8988T (cell line): Measurements from ENCODE around the gene ARHGEF2.

Experiments used
- DNase-seq: peaks from one replicate; pipeline ENCODE4 v3.0.0; 2011

Gene ARHGEF2

GRCh38 chr1:155969377-155969791, 9.0 kb downstream of the ARHGEF2 start:
- DNase-seq = no peak

DNA sequence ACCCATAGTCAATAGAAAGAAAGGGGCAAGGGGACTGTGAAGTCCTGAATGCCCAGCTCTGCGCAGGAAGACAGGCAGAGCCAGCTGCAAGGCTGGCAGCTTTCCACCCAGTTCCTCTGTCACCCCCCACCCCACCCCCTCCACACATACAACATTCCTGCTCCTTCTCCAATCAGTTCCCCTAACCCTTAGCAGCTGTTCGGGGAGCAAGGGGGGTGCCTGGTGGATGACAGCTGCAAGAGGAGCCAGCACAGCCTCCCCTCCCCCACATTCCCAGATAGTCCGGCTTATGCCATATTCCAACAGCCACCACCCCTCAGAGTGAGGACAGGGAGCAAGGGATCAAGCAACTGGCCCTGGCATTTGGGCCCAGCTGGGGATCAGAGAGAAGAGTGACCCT, 9.7 kb downstream of the ARHGEF2 start:
- DNase-seq = no peak

GRCh38 chr1:155968051-155968400, 10.3 kb downstream of the ARHGEF2 start:
- no peak for DNase-seq

DNA sequence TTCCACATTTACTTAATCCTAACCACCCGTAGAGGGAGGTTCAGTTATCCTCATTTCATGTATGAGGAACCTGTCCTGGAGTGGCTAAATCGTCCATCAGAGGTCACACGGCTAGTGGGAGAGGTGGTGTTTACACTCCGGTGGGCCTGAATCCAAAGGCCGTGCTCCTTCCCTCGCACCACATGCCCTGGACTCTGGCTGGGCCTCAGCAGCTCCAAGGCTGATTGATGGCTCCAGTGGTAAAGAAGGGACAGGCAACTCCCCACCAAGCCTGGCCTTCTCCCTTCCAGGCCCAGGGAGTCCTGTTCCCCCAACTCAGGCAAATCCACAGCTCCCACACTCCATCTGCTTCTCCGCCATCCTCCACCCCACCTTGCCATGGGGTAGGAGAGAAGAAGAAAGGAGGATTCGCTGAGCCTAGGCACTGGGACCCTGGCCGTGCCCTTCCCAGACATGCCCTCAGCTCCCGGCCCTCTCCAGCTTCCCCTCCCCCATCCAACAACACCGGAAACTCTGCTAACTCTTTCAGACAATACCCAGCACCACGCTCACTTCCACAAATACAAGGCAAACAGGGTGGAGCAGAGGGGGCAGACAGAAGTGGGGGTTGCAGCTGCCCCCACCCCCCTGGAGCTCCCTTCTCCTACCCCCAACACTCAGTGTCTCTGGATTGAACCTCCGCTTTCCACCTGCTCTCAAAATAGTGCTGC, 10.9 kb downstream of the ARHGEF2 start:
- no peak for DNase-seq

- DNase-seq = no peak
These were observed 11.6 kb downstream of the ARHGEF2 start for GRCh38 chr1:155966750-155967149.

DNA sequence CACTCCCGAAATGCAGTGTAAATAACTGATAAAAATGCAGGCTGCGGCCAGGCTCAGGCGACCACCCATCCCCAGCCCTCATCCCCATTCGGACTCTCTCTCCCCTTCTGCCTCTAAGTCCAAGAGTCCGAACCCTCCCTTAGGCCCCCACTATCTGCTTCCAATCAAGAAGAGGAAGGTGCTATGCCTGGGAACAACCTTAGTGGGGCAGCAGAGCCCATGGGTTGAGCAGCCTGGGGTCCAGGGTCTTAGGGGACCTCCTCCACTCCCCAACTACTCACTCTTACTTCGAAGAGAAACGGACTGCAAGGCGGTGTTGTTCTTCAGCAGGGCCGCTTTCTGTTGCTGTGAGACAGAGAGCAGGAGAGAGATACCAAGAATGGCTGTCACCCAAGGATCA, 12.2 kb downstream of the ARHGEF2 start:
- DNase-seq = no peak

- no peak for DNase-seq
These were observed 14.2 kb downstream of the ARHGEF2 start for GRCh38 chr1:155964193-155964592.

GRCh38 chr1:155962599-155963211, 15.6 kb downstream of the ARHGEF2 start:
- no peak for DNase-seq

DNA sequence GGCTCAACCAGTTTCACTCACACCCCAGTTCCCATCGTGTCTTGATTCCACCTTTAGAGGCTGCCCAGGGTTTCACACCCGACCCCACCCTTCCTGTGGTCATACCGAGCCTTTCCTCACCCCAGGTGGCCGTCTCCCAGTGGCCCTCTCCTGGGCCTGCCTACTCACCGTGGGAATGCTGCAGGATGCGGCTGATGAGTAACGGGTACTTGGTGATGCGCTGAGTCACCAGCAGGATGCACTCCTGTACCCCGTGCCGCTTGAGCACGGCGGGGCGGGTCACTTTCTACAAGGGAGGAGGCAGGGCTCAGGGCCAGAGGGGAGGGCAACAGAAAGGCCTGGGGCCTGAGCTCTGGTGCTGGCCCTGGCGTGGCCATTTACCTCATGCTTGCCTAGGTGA, 16.4 kb downstream of the ARHGEF2 start:
- peak; percentile 93 for DNase-seq

GRCh38 chr1:155960081-155960745, 18.1 kb downstream of the ARHGEF2 start:
- DNase-seq = no peak

DNA sequence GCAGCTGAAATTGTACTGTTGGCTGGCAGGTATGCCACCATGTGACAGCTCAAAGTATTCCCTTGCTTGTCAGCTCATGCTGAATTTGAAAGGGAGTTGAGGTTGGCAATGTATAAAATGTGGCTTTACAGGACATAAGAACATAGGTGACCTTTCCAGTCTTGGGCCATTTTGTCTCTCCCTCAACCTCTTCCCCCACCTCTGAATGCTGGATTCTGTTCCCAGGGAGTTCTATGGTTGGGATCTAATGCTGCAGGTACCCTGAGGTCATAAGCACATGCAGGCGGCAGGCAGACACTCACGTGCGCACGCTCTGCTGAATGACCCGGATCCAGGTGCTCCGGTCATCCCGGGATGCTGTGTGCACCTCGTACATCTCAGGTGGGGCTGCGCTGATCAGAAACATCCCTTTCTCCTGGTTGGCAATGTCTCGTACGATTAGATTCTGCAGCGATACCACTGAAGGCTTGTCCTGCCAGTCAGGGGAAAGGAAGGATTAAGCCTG, 20.9 kb downstream of the ARHGEF2 start:
- DNase-seq = no peak

DNA sequence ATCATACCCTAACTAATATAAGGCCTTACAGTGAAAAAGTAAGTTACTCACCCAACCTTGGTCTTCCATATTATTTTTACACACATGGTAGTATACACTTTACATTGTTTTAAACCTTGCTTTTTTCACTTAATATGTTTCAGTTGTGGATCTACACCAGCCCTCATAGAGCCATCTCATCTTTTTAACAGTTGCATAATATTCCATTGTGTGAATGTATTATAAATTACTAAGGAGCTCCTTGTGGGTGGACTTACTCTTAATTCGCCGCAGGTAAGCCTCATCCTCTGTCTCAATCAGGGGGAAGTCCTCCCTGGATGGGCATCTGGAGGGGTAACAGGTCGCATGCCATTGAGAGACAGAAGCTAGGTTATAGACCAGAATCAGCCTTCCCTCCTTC, 23.7 kb downstream of the ARHGEF2 start:
- no peak for DNase-seq

DNA sequence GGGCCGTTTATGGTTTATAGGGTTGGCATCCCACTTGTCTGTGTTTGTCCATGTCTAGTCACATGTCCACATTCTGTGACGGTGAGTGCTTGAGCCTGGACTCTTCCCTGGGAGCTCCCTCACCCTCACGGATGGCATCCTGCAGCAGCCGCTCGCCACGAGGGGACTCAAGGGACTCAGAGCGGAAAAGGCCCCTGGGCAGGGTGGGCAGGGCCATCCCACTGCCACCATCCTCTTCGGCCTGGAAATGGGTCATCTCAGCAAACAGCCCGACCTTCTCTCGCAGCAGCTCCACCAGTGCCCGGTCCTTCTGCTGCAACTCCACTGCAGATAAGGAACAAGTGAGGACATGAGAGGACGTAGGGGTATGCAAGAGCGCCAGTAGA, 25.8 kb downstream of the ARHGEF2 start:
- no peak for DNase-seq

- DNase-seq = no peak
These were observed 26.4 kb downstream of the ARHGEF2 start for GRCh38 chr1:155951753-155952504.

- DNase-seq = no peak
These were observed 27.5 kb downstream of the ARHGEF2 start for GRCh38 chr1:155950829-155951228.

- DNase-seq = no peak
These were observed 30.6 kb downstream of the ARHGEF2 start for GRCh38 chr1:155947741-155948140.

DNA sequence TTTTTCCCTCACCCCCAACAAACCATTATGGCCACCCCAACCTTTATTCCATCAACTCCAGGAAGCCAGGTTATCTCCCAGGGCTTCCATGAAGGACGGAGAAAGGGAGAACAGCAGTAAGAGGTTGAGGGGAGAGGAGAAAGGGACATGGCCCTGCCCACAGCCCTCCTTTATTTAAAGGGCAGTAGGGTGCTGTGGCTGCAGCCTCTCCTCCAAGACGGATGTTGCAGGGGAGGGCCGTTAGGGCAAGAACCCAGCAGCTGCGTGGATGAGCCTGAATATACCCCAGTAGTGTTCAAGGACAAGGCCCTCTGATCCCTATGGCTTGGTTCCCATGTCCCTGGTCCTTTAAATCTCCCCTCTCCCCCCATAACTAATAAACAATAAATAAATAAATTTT, 31.1 kb downstream of the ARHGEF2 start:
- DNase-seq = no peak

DNA sequence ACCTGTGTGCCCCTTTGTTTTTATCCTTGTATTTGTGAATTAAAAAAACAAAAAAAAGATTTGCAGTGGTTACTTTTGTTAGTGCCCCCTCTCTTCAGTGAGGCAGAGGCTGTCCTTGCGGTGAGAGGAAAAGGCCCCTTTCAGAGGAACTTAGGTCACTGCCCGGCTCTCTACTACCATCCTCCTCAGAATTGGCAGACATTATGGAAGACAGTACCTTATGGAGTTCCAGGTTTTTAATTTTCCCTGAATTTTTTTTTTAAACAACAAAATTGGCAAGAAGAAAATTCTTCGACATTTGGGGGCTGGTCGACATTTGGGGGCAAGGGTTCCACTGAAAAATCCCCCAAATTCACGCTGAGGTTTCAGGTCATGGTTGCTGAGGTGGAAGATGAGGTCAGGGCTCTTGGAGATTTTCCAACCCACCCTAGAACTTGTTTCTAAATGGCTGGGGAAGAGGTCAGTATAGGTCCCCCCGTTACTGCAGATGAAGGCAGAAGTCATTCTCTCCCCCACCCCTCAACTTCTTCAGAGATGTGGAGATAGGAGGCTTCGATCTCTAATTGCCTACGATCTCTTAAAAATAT, 31.6 kb downstream of the ARHGEF2 start:
- DNase-seq = no peak

GRCh38 chr1:155944444-155944799, 33.9 kb downstream of the ARHGEF2 start:
- no peak for DNase-seq

DNA sequence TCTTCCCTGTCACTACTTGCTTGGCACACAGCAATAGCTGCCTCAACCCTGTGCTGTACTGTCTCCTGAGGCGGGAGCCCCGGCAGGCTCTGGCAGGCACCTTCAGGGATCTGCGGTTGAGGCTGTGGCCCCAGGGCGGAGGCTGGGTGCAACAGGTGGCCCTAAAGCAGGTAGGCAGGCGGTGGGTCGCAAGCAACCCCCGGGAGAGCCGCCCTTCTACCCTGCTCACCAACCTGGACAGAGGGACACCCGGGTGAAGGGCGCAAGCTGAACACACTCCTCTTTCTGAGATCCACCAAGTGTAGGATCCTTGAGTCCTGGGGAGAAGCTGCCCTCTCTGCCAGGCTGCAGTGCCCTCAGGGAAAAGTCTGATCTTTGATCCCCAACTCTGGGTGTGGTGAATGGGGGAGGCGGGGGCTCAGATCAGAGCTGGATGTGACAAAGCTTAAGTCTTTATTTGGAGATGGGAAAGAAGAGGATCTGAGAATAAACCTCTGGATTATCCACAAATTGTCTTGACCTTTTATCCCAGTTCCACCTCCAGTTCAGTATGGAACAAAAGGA, 35.7 kb downstream of the ARHGEF2 start:
- DNase-seq = no peak

GRCh38 chr1:155941845-155942531, 36.4 kb downstream of the ARHGEF2 start:
- DNase-seq = no peak
